Measurements from ENCODE around the gene TMEM174.
"Not testable (repeated sequence)": the region's sequence is repeated elsewhere in the genome, so short reads cannot be mapped to it uniquely, and the experiment has no call there.

Gene TMEM174

GRCh38 chr5:73205305-73205704 lies 32.3 kb downstream of the TMEM174 start:
- DNase-seq (ENCODE audit: low read depth): no peak
- H3K4me3 ChIP-seq (ENCODE audit: control insufficient read depth, low read depth, low read length): no peak overlapping the region
- TF ChIP-seq CTCF (IDR thresholded peaks at IDR 0.05; ENCODE audit: control insufficient read depth, insufficient read depth, low read depth, low read length, missing control alignments): no peak

GRCh38 chr5:73207239-73207638 lies 34.2 kb downstream of the TMEM174 start:
- not testable (repeated sequence) for H3K4me3 ChIP-seq (ENCODE audit: control insufficient read depth, low read depth, low read length); DNase-seq (ENCODE audit: low read depth)

GRCh38 chr5:73209075-73209474 lies 36.1 kb downstream of the TMEM174 start:
- DNase-seq (ENCODE audit: low read depth): not testable (repeated sequence)

GRCh38 chr5:73212693-73213092 lies 39.7 kb downstream of the TMEM174 start:
- not testable (repeated sequence) for H3K4me3 ChIP-seq (ENCODE audit: control insufficient read depth, low read depth, low read length); DNase-seq (ENCODE audit: low read depth)

More at GRCh38 chr5:73209075-73209474, 36.1 kb downstream of the TMEM174 start:
- not testable (repeated sequence) for H3K4me3 ChIP-seq (ENCODE audit: control insufficient read depth, low read depth, low read length)

GRCh38 chr5:73213566-73213998 lies 40.6 kb downstream of the TMEM174 start:
- TF ChIP-seq CTCF (IDR thresholded peaks at IDR 0.05; ENCODE audit: control insufficient read depth, insufficient read depth, low read depth, low read length, missing control alignments): no peak
- H3K4me3 ChIP-seq (ENCODE audit: control insufficient read depth, low read depth, low read length): no peak overlapping the region
- peak; percentile 68 for DNase-seq (ENCODE audit: low read depth)

- DNase-seq (ENCODE audit: low read depth): no peak
- no peak overlapping the region for H3K4me3 ChIP-seq (ENCODE audit: control insufficient read depth, low read depth, low read length)
- TF ChIP-seq CTCF (IDR thresholded peaks at IDR 0.05; ENCODE audit: control insufficient read depth, insufficient read depth, low read depth, low read length, missing control alignments): no peak
Measured at GRCh38 chr5:73214306-73214705, 41.3 kb downstream of the TMEM174 start.

- H3K4me3 ChIP-seq (ENCODE audit: control insufficient read depth, low read depth, low read length): no peak overlapping the region
- no peak for TF ChIP-seq CTCF (IDR thresholded peaks at IDR 0.05; ENCODE audit: control insufficient read depth, insufficient read depth, low read depth, low read length, missing control alignments)
- no peak for DNase-seq (ENCODE audit: low read depth)
Measured at GRCh38 chr5:73214996-73215395, 42.0 kb downstream of the TMEM174 start.

- no peak for TF ChIP-seq CTCF (IDR thresholded peaks at IDR 0.05; ENCODE audit: control insufficient read depth, insufficient read depth, low read depth, low read length, missing control alignments)
- peak overlapping the region; percentile 59 for H3K4me3 ChIP-seq (ENCODE audit: control insufficient read depth, low read depth, low read length)
- DNase-seq (ENCODE audit: low read depth): no peak
Measured at GRCh38 chr5:73215531-73215890, 42.5 kb downstream of the TMEM174 start.
